HEK293 (cell line): ENCODE results near the gene OR2M5.

Experiments
- CTCF ChIA-PET: fragments of 350-600 bp; formaldehyde crosslinking; extraction: SDS; loops from one replicate; lab custom pipeline; 2021; ENCODE audit warnings: antibody characterized with exemption; lab: Yijun Ruan, JAX
- POLR2A ChIA-PET: fragments of 300-600 bp; formaldehyde crosslinking; extraction: SDS; loops from one replicate; lab custom pipeline; 2020; ENCODE audit warnings: antibody characterized with exemption, inconsistent platforms; lab: Yijun Ruan, JAX
- H3K27ac ChIP-seq: fragments of 200-500 bp; sonication (Bioruptor generic); 2 replicates; pipeline ENCODE4 v1.5.1; 2014; ENCODE audit warnings: low read depth, low read length, control low read depth, inconsistent platforms; ENCODE audit errors: extremely low read depth
- H3K36me3 ChIP-seq, 2 experiments: fragments of 200-500 bp in 1 of 2; sonication (Bioruptor generic) in 1 of 2; 1 replicate in 1 of 2; 2 replicates in 1 of 2; pipeline ENCODE4 v1.5.1; 2014 to 2017; ENCODE audit warnings: inconsistent platforms in 2 of 2, low read length in 2 of 2; ENCODE audit not compliant: control insufficient read depth in 2 of 2, insufficient read depth in 1 of 2
- H3K4me1 ChIP-seq: fragments of 200-500 bp; sonication (Bioruptor generic); 2 replicates; pipeline ENCODE4 v1.5.1; 2014; ENCODE audit warnings: mild to moderate bottlenecking, low read length, inconsistent platforms; ENCODE audit not compliant: control insufficient read depth, insufficient read depth
- H3K4me3 ChIP-seq: 2 replicates; pipeline ENCODE4 v1.5.1; 2011; ENCODE audit warnings: low read depth, mild to moderate bottlenecking, control low read depth, low read length, moderate library complexity
- H3K9me3 ChIP-seq: fragments of 200-500 bp; sonication (Bioruptor generic); 2 replicates; pipeline ENCODE4 v1.5.1; 2014; ENCODE audit warnings: low read depth, low read length, inconsistent platforms; ENCODE audit not compliant: control insufficient read depth, insufficient read depth
- BCL11B ChIP-seq: fragments of 450-650 bp; formaldehyde crosslinking; IDR thresholded peaks from 2 replicates; pipeline ENCODE4 v1.5.1; 2016; ENCODE audit warnings: low read depth, missing biosample characterization, missing genetic modification characterization
- KLF7 ChIP-seq: fragments of 450-650 bp; formaldehyde crosslinking; IDR thresholded peaks from 2 replicates; pipeline ENCODE4 v1.5.1; 2016; ENCODE audit warnings: missing biosample characterization, missing genetic modification characterization, borderline replicate concordance
- MYNN ChIP-seq: fragments of 450-650 bp; formaldehyde crosslinking; IDR thresholded peaks from 2 replicates; pipeline ENCODE4 v1.5.1; 2016; ENCODE audit warnings: missing biosample characterization, missing genetic modification characterization, borderline replicate concordance
- MZF1 ChIP-seq: fragments of 450-650 bp; formaldehyde crosslinking; IDR thresholded peaks from 2 replicates; pipeline ENCODE4 v1.5.1; 2017; ENCODE audit warnings: missing biosample characterization, missing genetic modification characterization, borderline replicate concordance
- OSR2 ChIP-seq: fragments of 450-650 bp; formaldehyde crosslinking; IDR thresholded peaks from 2 replicates; pipeline ENCODE4 v1.5.1; 2016; ENCODE audit warnings: missing biosample characterization, missing genetic modification characterization
- SCRT1 ChIP-seq: fragments of 450-650 bp; formaldehyde crosslinking; IDR thresholded peaks from 2 replicates; pipeline ENCODE4 v1.5.1; 2016; ENCODE audit warnings: missing biosample characterization, missing genetic modification characterization, borderline replicate concordance
- ZEB2 ChIP-seq: fragments of 450-650 bp; formaldehyde crosslinking; IDR thresholded peaks from 2 replicates; pipeline ENCODE4 v1.5.1; 2016; ENCODE audit warnings: missing biosample characterization, missing genetic modification characterization
- ZNF140 ChIP-seq: fragments of 450-650 bp; formaldehyde crosslinking; IDR thresholded peaks from 2 replicates; pipeline ENCODE4 v1.5.1; 2016; ENCODE audit warnings: missing biosample characterization, missing genetic modification characterization
- ZNF19 ChIP-seq: fragments of 450-650 bp; formaldehyde crosslinking; IDR thresholded peaks from 2 replicates; pipeline ENCODE4; 2016; ENCODE audit warnings: missing biosample characterization, missing genetic modification characterization, low read depth
- ZNF266 ChIP-seq: fragments of 450-650 bp; formaldehyde crosslinking; IDR thresholded peaks from 2 replicates; pipeline ENCODE4 v1.5.1; 2016; ENCODE audit warnings: missing biosample characterization, missing genetic modification characterization, low read depth
- ZNF530 ChIP-seq: fragments of 450-650 bp; formaldehyde crosslinking; IDR thresholded peaks from 2 replicates; pipeline ENCODE4 v1.5.1; 2016; ENCODE audit warnings: low read depth, missing biosample characterization, missing genetic modification characterization
- ZNF76 ChIP-seq: fragments of 450-650 bp; formaldehyde crosslinking; IDR thresholded peaks from 2 replicates; pipeline ENCODE4; 2016; ENCODE audit warnings: low read depth, missing biosample characterization, missing genetic modification characterization, borderline replicate concordance
- ZSCAN23 ChIP-seq: fragments of 450-650 bp; formaldehyde crosslinking; IDR thresholded peaks from 2 replicates; pipeline ENCODE4 v1.5.1; 2016; ENCODE audit warnings: missing biosample characterization, missing genetic modification characterization
- TF ChIP-seq, protein P1 (sequence below): fragments of 450-650 bp; formaldehyde crosslinking; IDR thresholded peaks from 2 replicates; pipeline ENCODE4 v1.5.1; 2016; ENCODE audit warnings: missing biosample characterization, missing genetic modification characterization
- TF ChIP-seq, protein P2 (sequence below): fragments of 450-650 bp; formaldehyde crosslinking; IDR thresholded peaks from 2 replicates; pipeline ENCODE4 v1.5.1; 2016; ENCODE audit warnings: missing biosample characterization, missing genetic modification characterization
- TF ChIP-seq, protein P3 (sequence below): fragments of 450-650 bp; formaldehyde crosslinking; IDR thresholded peaks from 2 replicates; pipeline ENCODE4 v1.5.1; 2017; ENCODE audit warnings: missing biosample characterization, missing genetic modification characterization
- TF ChIP-seq, protein P4 (sequence below): fragments of 450-650 bp; formaldehyde crosslinking; IDR thresholded peaks from 2 replicates; pipeline ENCODE4 v1.5.1; 2017; ENCODE audit warnings: missing biosample characterization, mild to moderate bottlenecking, missing genetic modification characterization, moderate library complexity
- TF ChIP-seq, protein P5 (sequence below): fragments of 450-650 bp; IDR thresholded peaks from 2 replicates; pipeline ENCODE4 v1.5.1; 2018; ENCODE audit warnings: missing biosample characterization, mild to moderate bottlenecking, missing genetic modification characterization
- TF ChIP-seq, protein P6 (sequence below): IDR thresholded peaks from 2 replicates; pipeline ENCODE4 v1.6.1; 2011; ENCODE audit warnings: mild to moderate bottlenecking, low read depth, low read length, borderline replicate concordance

The OR2M5 gene

DNA sequence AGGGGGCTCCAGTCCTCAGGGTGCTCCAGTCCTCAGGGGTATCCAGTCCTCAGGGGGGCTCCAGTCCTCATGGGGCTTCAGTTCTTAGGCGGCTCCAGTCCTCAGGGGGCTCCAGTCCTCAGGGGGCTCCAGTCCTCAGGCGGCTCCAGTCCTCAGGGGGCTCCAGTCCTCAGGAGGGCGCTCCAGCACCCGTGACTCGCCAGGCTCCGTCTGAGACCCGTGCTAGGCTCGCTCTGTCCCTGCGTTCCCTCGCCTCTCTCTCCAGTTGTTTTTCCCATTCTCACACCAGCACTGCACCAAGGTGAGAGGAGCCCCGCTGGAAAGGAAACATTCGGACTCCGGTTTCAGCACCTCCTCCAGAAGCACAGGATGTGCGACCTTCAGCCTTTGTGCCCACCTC, 20.2 kb downstream of the OR2M5 start (continued):
- TF ChIP-seq, protein P1, sequence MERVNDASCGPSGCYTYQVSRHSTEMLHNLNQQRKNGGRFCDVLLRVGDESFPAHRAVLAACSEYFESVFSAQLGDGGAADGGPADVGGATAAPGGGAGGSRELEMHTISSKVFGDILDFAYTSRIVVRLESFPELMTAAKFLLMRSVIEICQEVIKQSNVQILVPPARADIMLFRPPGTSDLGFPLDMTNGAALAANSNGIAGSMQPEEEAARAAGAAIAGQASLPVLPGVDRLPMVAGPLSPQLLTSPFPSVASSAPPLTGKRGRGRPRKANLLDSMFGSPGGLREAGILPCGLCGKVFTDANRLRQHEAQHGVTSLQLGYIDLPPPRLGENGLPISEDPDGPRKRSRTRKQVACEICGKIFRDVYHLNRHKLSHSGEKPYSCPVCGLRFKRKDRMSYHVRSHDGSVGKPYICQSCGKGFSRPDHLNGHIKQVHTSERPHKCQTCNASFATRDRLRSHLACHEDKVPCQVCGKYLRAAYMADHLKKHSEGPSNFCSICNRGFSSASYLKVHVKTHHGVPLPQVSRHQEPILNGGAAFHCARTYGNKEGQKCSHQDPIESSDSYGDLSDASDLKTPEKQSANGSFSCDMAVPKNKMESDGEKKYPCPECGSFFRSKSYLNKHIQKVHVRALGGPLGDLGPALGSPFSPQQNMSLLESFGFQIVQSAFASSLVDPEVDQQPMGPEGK (tag by site-specific recombination): no peak
- TF ChIP-seq SCRT1 (tag by site-specific recombination) (no peak), ZNF19 (tag by site-specific recombination) (no peak)

DNA sequence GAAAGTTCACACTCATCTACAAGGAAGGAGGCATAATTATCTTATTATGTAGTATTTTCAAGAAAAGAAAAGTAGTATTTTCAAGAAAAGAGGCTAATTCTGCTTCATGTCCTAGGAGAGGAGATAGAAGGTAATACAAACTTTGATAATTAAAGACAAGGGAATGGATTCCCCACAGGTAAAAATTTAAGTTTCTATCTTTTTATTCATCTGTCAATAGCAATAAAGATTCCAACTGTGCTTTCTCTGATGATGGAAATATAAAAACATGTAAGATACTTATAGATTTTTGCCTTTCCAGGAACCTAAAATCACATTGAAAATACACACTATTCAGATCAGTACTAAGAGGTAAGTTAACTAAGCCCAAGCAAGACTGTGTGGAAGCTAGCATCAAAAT, 29.6 kb downstream of the OR2M5 start, which contains the start of gene OR2M2:
TSS of gene OR2M2 (plus strand) at position 301 of the 400 bp plus-strand sequence. CDS start 5,165 bp downstream, outside the sequence.
- H3K9me3 ChIP-seq: no peaks in the 10 kb centered on the region
- no peak for TF ChIP-seq ZSCAN23 (tag by site-specific recombination)
- TF ChIP-seq MZF1 (tag by site-specific recombination): no peak
- TF ChIP-seq ZNF266: no peak
- TF ChIP-seq, protein P2, sequence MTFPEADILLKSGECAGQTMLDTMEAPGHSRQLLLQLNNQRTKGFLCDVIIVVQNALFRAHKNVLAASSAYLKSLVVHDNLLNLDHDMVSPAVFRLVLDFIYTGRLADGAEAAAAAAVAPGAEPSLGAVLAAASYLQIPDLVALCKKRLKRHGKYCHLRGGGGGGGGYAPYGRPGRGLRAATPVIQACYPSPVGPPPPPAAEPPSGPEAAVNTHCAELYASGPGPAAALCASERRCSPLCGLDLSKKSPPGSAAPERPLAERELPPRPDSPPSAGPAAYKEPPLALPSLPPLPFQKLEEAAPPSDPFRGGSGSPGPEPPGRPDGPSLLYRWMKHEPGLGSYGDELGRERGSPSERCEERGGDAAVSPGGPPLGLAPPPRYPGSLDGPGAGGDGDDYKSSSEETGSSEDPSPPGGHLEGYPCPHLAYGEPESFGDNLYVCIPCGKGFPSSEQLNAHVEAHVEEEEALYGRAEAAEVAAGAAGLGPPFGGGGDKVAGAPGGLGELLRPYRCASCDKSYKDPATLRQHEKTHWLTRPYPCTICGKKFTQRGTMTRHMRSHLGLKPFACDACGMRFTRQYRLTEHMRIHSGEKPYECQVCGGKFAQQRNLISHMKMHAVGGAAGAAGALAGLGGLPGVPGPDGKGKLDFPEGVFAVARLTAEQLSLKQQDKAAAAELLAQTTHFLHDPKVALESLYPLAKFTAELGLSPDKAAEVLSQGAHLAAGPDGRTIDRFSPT (tag by site-specific recombination): no peak
- TF ChIP-seq ZNF530 (tag by site-specific recombination): no peak
- TF ChIP-seq MYNN (tag by site-specific recombination): no peak
- TF ChIP-seq, protein P3, sequence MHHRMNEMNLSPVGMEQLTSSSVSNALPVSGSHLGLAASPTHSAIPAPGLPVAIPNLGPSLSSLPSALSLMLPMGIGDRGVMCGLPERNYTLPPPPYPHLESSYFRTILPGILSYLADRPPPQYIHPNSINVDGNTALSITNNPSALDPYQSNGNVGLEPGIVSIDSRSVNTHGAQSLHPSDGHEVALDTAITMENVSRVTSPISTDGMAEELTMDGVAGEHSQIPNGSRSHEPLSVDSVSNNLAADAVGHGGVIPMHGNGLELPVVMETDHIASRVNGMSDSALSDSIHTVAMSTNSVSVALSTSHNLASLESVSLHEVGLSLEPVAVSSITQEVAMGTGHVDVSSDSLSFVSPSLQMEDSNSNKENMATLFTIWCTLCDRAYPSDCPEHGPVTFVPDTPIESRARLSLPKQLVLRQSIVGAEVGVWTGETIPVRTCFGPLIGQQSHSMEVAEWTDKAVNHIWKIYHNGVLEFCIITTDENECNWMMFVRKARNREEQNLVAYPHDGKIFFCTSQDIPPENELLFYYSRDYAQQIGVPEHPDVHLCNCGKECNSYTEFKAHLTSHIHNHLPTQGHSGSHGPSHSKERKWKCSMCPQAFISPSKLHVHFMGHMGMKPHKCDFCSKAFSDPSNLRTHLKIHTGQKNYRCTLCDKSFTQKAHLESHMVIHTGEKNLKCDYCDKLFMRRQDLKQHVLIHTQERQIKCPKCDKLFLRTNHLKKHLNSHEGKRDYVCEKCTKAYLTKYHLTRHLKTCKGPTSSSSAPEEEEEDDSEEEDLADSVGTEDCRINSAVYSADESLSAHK: no peak
- TF ChIP-seq, protein P4, sequence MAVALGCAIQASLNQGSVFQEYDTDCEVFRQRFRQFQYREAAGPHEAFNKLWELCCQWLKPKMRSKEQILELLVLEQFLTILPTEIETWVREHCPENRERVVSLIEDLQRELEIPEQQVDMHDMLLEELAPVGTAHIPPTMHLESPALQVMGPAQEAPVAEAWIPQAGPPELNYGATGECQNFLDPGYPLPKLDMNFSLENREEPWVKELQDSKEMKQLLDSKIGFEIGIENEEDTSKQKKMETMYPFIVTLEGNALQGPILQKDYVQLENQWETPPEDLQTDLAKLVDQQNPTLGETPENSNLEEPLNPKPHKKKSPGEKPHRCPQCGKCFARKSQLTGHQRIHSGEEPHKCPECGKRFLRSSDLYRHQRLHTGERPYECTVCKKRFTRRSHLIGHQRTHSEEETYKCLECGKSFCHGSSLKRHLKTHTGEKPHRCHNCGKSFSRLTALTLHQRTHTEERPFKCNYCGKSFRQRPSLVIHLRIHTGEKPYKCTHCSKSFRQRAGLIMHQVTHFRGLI (tag by site-specific recombination): no peak
- TF ChIP-seq ZEB2 (tag by site-specific recombination): no peak
- no peak for TF ChIP-seq BCL11B (tag by site-specific recombination)
- TF ChIP-seq OSR2 (tag by site-specific recombination): no peak
- no peak for TF ChIP-seq ZNF76 (tag by site-specific recombination)
- no peak for TF ChIP-seq ZNF140 (tag by site-specific recombination)
- TF ChIP-seq, protein P5, sequence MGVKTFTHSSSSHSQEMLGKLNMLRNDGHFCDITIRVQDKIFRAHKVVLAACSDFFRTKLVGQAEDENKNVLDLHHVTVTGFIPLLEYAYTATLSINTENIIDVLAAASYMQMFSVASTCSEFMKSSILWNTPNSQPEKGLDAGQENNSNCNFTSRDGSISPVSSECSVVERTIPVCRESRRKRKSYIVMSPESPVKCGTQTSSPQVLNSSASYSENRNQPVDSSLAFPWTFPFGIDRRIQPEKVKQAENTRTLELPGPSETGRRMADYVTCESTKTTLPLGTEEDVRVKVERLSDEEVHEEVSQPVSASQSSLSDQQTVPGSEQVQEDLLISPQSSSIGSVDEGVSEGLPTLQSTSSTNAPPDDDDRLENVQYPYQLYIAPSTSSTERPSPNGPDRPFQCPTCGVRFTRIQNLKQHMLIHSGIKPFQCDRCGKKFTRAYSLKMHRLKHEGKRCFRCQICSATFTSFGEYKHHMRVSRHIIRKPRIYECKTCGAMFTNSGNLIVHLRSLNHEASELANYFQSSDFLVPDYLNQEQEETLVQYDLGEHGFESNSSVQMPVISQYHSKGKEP: no peak
- TF ChIP-seq, protein P6, sequence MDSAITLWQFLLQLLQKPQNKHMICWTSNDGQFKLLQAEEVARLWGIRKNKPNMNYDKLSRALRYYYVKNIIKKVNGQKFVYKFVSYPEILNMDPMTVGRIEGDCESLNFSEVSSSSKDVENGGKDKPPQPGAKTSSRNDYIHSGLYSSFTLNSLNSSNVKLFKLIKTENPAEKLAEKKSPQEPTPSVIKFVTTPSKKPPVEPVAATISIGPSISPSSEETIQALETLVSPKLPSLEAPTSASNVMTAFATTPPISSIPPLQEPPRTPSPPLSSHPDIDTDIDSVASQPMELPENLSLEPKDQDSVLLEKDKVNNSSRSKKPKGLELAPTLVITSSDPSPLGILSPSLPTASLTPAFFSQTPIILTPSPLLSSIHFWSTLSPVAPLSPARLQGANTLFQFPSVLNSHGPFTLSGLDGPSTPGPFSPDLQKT: no peak
- TF ChIP-seq KLF7: no peak
- TF ChIP-seq, all 188 proteins: peak for 0
- CTCF ChIA-PET: no interaction called here

More for the DNA sequence above, 29.6 kb downstream of the OR2M5 start, which contains the start of gene OR2M2:
- POLR2A ChIA-PET: no interaction called here
- no peaks in the 10 kb centered on the region for H3K4me1 ChIP-seq
- no peaks in the 10 kb centered on the region for H3K36me3 ChIP-seq
- H3K27ac ChIP-seq: no peak within 1 kb of the TSS
- no peak within 1 kb of the TSS for H3K4me3 ChIP-seq
